Neural cell (in vitro differentiated cells): ENCODE measurements around the gene HYOU1.

Experiments used
- EP300 ChIP-seq: fragments of 450-650 bp; conservative IDR thresholded peaks from 2 replicates; pipeline ENCODE4 v1.6.1; 2014; ENCODE audit warnings: antibody characterized with exemption, mild to moderate bottlenecking, moderate library complexity; ENCODE audit not compliant: poor library complexity, severe bottlenecking
- MXI1 ChIP-seq: fragments of 450-650 bp; conservative IDR thresholded peaks from 2 replicates; pipeline ENCODE4 v1.6.1; 2014; ENCODE audit warnings: antibody characterized with exemption, mild to moderate bottlenecking; ENCODE audit not compliant: poor library complexity, severe bottlenecking
- POLR2AphosphoS5 ChIP-seq: IDR thresholded peaks from 2 replicates; pipeline ENCODE4 v1.6.1; 2012
- TAF1 ChIP-seq: IDR thresholded peaks from 2 replicates; pipeline ENCODE4 v1.6.1; 2012; ENCODE audit warnings: low read depth
- TF ChIP-seq, protein P1 (sequence below): fragments of 450-650 bp; IDR thresholded peaks from 2 replicates; pipeline ENCODE4 v1.5.1; 2014; ENCODE audit warnings: antibody characterized with exemption, mild to moderate bottlenecking, moderate library complexity; ENCODE audit not compliant: poor library complexity, severe bottlenecking

DNA sequence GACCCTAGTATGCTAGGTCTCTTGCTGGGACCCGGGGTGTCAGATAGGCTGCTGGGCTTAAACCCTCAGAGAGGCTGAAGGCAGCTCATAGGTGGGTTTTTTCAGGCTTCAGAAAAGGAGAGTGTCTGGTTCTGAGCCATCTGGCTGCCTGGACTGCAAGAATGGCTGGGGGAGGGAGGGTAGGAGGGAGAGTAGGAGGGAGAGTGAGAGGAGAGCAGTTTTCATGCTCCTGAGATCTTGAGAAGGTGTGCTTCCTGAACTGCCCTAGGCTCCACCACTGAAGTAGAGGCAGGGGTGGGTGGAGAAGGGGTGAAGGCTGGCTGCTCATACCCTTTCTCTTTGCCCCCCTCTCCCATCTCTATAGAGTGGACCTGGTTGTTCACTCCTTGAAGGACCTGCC is 32.3 kb upstream of the HYOU1 start:
- TF ChIP-seq, protein P1, sequence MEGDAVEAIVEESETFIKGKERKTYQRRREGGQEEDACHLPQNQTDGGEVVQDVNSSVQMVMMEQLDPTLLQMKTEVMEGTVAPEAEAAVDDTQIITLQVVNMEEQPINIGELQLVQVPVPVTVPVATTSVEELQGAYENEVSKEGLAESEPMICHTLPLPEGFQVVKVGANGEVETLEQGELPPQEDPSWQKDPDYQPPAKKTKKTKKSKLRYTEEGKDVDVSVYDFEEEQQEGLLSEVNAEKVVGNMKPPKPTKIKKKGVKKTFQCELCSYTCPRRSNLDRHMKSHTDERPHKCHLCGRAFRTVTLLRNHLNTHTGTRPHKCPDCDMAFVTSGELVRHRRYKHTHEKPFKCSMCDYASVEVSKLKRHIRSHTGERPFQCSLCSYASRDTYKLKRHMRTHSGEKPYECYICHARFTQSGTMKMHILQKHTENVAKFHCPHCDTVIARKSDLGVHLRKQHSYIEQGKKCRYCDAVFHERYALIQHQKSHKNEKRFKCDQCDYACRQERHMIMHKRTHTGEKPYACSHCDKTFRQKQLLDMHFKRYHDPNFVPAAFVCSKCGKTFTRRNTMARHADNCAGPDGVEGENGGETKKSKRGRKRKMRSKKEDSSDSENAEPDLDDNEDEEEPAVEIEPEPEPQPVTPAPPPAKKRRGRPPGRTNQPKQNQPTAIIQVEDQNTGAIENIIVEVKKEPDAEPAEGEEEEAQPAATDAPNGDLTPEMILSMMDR, result no peak
- TF ChIP-seq MXI1, result no peak
- TF ChIP-seq POLR2AphosphoS5, result no peak
- no peak for TF ChIP-seq EP300
- no peak for TF ChIP-seq TAF1
